Measurements from ENCODE around the gene KLRG1.

DNA sequence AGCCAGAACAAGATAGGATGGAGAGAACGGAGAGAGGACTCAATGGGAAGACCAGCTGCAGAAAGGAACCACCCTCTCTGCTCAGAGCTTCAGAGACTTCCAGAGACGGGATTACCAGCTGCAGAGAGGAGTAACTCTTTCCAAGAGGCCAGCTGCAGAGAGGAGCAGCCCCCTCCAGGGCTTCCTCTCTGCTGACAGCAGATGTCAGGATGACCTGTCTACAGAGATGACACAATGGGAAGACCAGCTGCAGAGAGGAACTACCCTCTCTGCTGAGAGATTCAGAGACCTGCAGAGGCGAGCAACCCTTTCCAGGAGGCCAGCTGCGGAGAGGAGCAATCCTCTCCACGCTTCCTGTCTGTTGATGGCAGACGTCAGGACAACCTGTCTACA is 61.8 kb downstream of the KLRG1 start:
- TF ChIP-seq, protein P1, sequence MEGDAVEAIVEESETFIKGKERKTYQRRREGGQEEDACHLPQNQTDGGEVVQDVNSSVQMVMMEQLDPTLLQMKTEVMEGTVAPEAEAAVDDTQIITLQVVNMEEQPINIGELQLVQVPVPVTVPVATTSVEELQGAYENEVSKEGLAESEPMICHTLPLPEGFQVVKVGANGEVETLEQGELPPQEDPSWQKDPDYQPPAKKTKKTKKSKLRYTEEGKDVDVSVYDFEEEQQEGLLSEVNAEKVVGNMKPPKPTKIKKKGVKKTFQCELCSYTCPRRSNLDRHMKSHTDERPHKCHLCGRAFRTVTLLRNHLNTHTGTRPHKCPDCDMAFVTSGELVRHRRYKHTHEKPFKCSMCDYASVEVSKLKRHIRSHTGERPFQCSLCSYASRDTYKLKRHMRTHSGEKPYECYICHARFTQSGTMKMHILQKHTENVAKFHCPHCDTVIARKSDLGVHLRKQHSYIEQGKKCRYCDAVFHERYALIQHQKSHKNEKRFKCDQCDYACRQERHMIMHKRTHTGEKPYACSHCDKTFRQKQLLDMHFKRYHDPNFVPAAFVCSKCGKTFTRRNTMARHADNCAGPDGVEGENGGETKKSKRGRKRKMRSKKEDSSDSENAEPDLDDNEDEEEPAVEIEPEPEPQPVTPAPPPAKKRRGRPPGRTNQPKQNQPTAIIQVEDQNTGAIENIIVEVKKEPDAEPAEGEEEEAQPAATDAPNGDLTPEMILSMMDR (IDR thresholded peaks at IDR 0.05), result no peak
- no peak for TF ChIP-seq POLR2A (IDR thresholded peaks at IDR 0.05)

Data from testis (tissue), 2 donors.